Neural progenitor cell (in vitro differentiated cells): ENCODE measurements around the gene RPN2. TPM values are rescaled to one million over a fixed set of nuclear protein-coding genes. Genes with fewer than 3 reads are reported as not detected.
A peak's percentile ranks its signal among the peaks of the same experiment; 100 is the strongest.
"Not testable (repeated sequence)": the region's sequence is repeated elsewhere in the genome, so short reads cannot be mapped to it uniquely, and the experiment has no call there.

Source experiments
- DNase-seq: peaks from one replicate; pipeline ENCODE4 v3.0.0-alpha.2; 2016; ENCODE audit warnings: low spot score
- H2AFZ ChIP-seq: fragments of 200-600 bp; sonication (generic); replicated peaks from 2 replicates; pipeline ENCODE4 v1.6.1; 2016; ENCODE audit warnings: antibody characterized with exemption
- H3F3A ChIP-seq: fragments of 200-600 bp; sonication (generic); 2 replicates; pipeline ENCODE4 v1.6.1; 2016; ENCODE audit warnings: antibody characterized with exemption, low read depth
- H3K27ac ChIP-seq: fragments of 200-600 bp; sonication (generic); 2 replicates; pipeline ENCODE4 v1.5.1; 2016; ENCODE audit warnings: mild to moderate bottlenecking
- H3K27me3 ChIP-seq: fragments of 200-600 bp; sonication (generic); 2 replicates; pipeline ENCODE4 v1.6.1; 2016; ENCODE audit warnings: mild to moderate bottlenecking, moderate library complexity
- H3K36me3 ChIP-seq: fragments of 200-600 bp; sonication (generic); 2 replicates; pipeline ENCODE4 v1.5.1; 2016
- H3K4me1 ChIP-seq: fragments of 200-600 bp; sonication (generic); 2 replicates; pipeline ENCODE4 v1.6.1; 2016; ENCODE audit warnings: mixed run types
- H3K4me2 ChIP-seq: fragments of 200-600 bp; sonication (generic); 2 replicates; pipeline ENCODE4 v1.6.1; 2016
- H3K4me3 ChIP-seq: fragments of 200-600 bp; sonication (generic); 2 replicates; pipeline ENCODE4 v1.5.1; 2016
- H3K79me2 ChIP-seq: fragments of 200-600 bp; sonication (generic); 2 replicates; pipeline ENCODE4 v1.6.1; 2016; ENCODE audit warnings: low read depth
- H3K9ac ChIP-seq: fragments of 200-600 bp; sonication (generic); 2 replicates; pipeline ENCODE4 v1.6.1; 2016
- H3K9me3 ChIP-seq: fragments of 200-600 bp; sonication (generic); 2 replicates; pipeline ENCODE4 v1.5.1; 2016; ENCODE audit warnings: low read depth
- H4K20me1 ChIP-seq: fragments of 200-600 bp; sonication (generic); 2 replicates; pipeline ENCODE4 v1.6.1; 2016; ENCODE audit warnings: low read depth
- H3K27ac Mint-ChIP-seq: 3 replicates; pipeline ENCODE4 v1.8.0; 2021; ENCODE audit warnings: mixed read lengths
- H3K27me3 Mint-ChIP-seq: 2 replicates; pipeline ENCODE4 v1.8.0; 2022; ENCODE audit warnings: low read depth, mild to moderate bottlenecking, inconsistent platforms, moderate library complexity, mixed read lengths; ENCODE audit not compliant: insufficient read depth
- H3K36me3 Mint-ChIP-seq: 3 replicates; pipeline ENCODE4 v1.8.0; 2021; ENCODE audit warnings: mixed read lengths
- H3K4me1 Mint-ChIP-seq: 3 replicates; pipeline ENCODE4 v1.8.0; 2021; ENCODE audit warnings: mixed read lengths
- H3K4me3 Mint-ChIP-seq: 3 replicates; pipeline ENCODE4 v1.8.0; 2021; ENCODE audit warnings: mild to moderate bottlenecking, moderate library complexity, mixed read lengths
- H3K9me3 Mint-ChIP-seq: 3 replicates; pipeline ENCODE4 v1.8.0; 2020; ENCODE audit warnings: mixed read lengths
- EZH2 ChIP-seq: fragments of 200-600 bp; sonication (generic); IDR thresholded peaks from 2 replicates; pipeline ENCODE4 v1.6.1; 2017; ENCODE audit warnings: antibody characterized with exemption, mild to moderate bottlenecking, moderate library complexity
- EZH2phosphoT487 ChIP-seq: fragments of 200-600 bp; sonication (generic); IDR thresholded peaks from 2 replicates; pipeline ENCODE4 v1.6.1; 2017; ENCODE audit warnings: antibody characterized with exemption
- total RNA-seq: library from RNA; depleted of rRNA; stranded (reverse); fragments of >200 nt; gene quantifications from 2 replicates; pipeline ENCODE4 v1.2.3, GENCODE V29; 2015; ENCODE audit warnings: low replicate concordance
- TF ChIP-seq, protein P1 (sequence below): fragments of 200-600 bp; sonication (generic); IDR thresholded peaks from 2 replicates; pipeline ENCODE4 v1.5.1; 2017; ENCODE audit warnings: antibody characterized with exemption, mild to moderate bottlenecking

Gene RPN2
- total RNA-seq, 1 donor from 2014 or later: 249 TPM

DNA sequence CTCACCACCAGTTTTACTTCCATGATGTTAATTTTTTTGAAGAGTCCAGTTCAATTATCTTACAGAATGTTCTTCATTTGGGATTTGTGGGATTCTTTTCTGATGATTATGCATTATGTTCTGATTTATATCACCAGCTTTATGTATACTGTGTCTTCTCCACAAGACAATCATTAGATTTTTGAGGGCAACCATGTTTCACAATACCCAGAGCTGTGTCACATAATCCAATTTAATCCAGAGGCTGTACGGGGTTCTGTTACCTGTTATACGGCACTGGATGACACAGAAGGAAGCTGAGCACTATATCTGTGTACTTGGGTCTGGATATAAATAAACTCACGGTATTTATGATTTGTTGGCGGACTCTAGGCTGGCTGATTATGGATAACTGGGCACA is 41.6 kb upstream of the RPN2 start:
- H3K4me3 Mint-ChIP-seq: no peak overlapping the region
- Histone ChIP-seq H4K20me1 (no peaks in the 10 kb centered on the region), H3K36me3 (no peaks in the 10 kb centered on the region), H3K79me2 (no peaks in the 10 kb centered on the region), H3K9me3 (no peaks in the 10 kb centered on the region), H3K4me2 (no peak overlapping the region), H3K27ac (no peak overlapping the region), H3K27me3 (no peaks in the 10 kb centered on the region), H3K9ac (no peak overlapping the region), H2AFZ (no peak overlapping the region), H3K4me3 (no peak overlapping the region), H3K4me1 (peaks cover 5% of the 10 kb centered on the region), H3F3A (no peaks in the 10 kb centered on the region)
- peaks cover 2% of the 10 kb centered on the region for H3K27me3 Mint-ChIP-seq
- H3K9me3 Mint-ChIP-seq: no peaks in the 10 kb centered on the region
- peaks cover under 1% of the 10 kb centered on the region for H3K36me3 Mint-ChIP-seq
- H3K4me1 Mint-ChIP-seq: no peaks in the 10 kb centered on the region
- no peak overlapping the region for H3K27ac Mint-ChIP-seq
- no peak for TF ChIP-seq EZH2
- TF ChIP-seq, protein P1, sequence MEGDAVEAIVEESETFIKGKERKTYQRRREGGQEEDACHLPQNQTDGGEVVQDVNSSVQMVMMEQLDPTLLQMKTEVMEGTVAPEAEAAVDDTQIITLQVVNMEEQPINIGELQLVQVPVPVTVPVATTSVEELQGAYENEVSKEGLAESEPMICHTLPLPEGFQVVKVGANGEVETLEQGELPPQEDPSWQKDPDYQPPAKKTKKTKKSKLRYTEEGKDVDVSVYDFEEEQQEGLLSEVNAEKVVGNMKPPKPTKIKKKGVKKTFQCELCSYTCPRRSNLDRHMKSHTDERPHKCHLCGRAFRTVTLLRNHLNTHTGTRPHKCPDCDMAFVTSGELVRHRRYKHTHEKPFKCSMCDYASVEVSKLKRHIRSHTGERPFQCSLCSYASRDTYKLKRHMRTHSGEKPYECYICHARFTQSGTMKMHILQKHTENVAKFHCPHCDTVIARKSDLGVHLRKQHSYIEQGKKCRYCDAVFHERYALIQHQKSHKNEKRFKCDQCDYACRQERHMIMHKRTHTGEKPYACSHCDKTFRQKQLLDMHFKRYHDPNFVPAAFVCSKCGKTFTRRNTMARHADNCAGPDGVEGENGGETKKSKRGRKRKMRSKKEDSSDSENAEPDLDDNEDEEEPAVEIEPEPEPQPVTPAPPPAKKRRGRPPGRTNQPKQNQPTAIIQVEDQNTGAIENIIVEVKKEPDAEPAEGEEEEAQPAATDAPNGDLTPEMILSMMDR: no peak
- TF ChIP-seq EZH2phosphoT487: no peak
- no peak for DNase-seq

DNA sequence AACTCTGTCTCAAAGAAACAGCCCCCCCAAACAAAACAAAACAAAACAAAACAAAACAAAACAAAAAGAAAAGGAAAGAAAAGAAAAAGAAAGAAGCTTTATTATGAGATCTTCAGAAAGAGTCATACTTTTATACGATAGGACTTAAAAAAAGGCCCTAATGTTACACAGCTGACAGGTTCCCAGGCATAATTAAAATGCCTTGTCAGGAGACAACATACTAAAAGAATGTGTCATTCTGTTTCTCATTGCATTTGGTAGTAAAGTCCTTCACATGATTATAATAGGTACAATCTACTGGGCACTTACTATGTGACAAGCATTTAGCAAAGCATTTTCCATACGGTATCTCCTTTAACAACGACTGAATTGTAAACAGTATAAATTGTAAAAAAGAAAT is 36.4 kb upstream of the RPN2 start:
- no peak overlapping the region for H3K4me3 Mint-ChIP-seq
- Histone ChIP-seq H4K20me1 (no peaks in the 10 kb centered on the region), H2AFZ (no peak overlapping the region), H3K27ac (no peak overlapping the region), H3K27me3 (no peaks in the 10 kb centered on the region), H3K9ac (no peak overlapping the region), H3K4me3 (no peak overlapping the region), H3K79me2 (no peaks in the 10 kb centered on the region), H3K9me3 (no peaks in the 10 kb centered on the region), H3K4me2 (no peak overlapping the region), H3F3A (no peaks in the 10 kb centered on the region), H3K36me3 (no peaks in the 10 kb centered on the region), H3K4me1 (no peaks in the 10 kb centered on the region)
- peaks cover 2% of the 10 kb centered on the region for H3K27me3 Mint-ChIP-seq
- no peaks in the 10 kb centered on the region for H3K4me1 Mint-ChIP-seq
- TF ChIP-seq EZH2phosphoT487: no peak
- H3K9me3 Mint-ChIP-seq: no peaks in the 10 kb centered on the region
- no peak for DNase-seq
- no peak overlapping the region for H3K27ac Mint-ChIP-seq
- peaks cover 9% of the 10 kb centered on the region for H3K36me3 Mint-ChIP-seq

DNA sequence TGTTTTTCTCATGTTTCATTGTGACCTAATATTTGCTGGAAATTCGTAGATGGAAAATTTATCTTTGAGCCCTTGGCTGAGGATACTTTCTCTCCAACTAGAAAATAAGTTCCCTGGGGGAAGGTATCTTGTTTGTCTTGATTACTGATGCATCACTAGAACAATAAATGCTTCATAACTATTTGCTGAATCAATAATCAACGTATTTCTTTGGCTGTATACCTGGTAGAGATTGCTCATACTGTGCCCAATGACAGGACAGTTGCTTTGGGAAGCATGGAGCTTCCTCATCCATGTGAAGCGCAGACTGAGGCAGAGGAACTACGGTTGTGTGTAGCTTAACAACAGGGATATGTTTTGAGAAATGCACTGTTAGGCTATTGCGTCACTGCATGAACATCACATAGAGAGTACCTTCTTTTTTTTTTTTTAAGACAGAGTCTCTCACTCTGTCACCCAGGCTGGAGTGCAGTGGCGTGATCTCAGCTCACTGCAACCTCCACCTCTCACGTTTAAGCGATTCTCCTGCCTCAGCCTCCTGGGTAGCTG is 34.2 kb upstream of the RPN2 start:
- TF ChIP-seq EZH2phosphoT487: no peak
- TF ChIP-seq, protein P1: no peak
- no peak for TF ChIP-seq EZH2

DNA sequence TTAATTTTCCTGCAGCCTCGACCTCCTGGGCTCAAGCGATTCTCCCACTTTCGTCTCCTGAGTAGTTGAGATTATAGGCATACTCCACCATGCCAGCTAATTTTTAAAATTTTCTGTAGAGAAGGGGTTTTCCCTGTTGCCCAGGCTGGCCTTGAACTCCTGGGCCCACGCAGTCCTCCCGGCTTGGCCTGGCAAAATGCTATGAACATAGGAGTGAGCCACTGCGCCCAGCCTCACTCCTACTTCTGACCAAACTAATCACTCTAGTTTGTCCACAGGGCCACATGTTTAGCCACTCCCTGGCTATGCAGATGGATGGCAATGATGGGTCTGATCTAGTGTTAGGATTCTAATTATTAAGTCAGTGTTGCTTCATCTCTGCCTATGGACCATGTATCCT is 31.9 kb upstream of the RPN2 start:
- Histone ChIP-seq H4K20me1 (no peaks in the 10 kb centered on the region), H3K4me1 (no peaks in the 10 kb centered on the region), H3K4me3 (no peak overlapping the region), H3K4me2 (no peak overlapping the region), H3K27ac (no peak overlapping the region), H3K27me3 (no peaks in the 10 kb centered on the region), H3K9me3 (no peaks in the 10 kb centered on the region), H3K79me2 (no peaks in the 10 kb centered on the region), H3K36me3 (no peaks in the 10 kb centered on the region), H2AFZ (no peak overlapping the region), H3K9ac (no peak overlapping the region), H3F3A (no peaks in the 10 kb centered on the region)
- H3K4me1 Mint-ChIP-seq: no peaks in the 10 kb centered on the region
- no peaks in the 10 kb centered on the region for H3K27me3 Mint-ChIP-seq
- TF ChIP-seq EZH2phosphoT487: no peak
- TF ChIP-seq, protein P1: no peak
- no peak for TF ChIP-seq EZH2
- H3K4me3 Mint-ChIP-seq: no peak overlapping the region
- no peak for DNase-seq
- H3K36me3 Mint-ChIP-seq: peaks cover 10% of the 10 kb centered on the region
- H3K27ac Mint-ChIP-seq: no peak overlapping the region
- no peaks in the 10 kb centered on the region for H3K9me3 Mint-ChIP-seq

More for the DNA sequence above, 34.2 kb upstream of the RPN2 start:
- peaks cover 9% of the 10 kb centered on the region for H3K36me3 Mint-ChIP-seq
- peak overlapping the region; percentile 44 for H3K27ac Mint-ChIP-seq
- Histone ChIP-seq H3K27ac (no peak overlapping the region), H3K4me1 (no peaks in the 10 kb centered on the region), H3F3A (no peaks in the 10 kb centered on the region), H3K79me2 (no peaks in the 10 kb centered on the region), H3K9ac (no peak overlapping the region), H4K20me1 (no peaks in the 10 kb centered on the region), H3K4me2 (no peak overlapping the region), H3K27me3 (no peaks in the 10 kb centered on the region), H3K4me3 (no peak overlapping the region), H3K9me3 (no peaks in the 10 kb centered on the region), H2AFZ (no peak overlapping the region), H3K36me3 (no peaks in the 10 kb centered on the region)
- no peak for DNase-seq
- H3K4me3 Mint-ChIP-seq: no peak overlapping the region
- no peaks in the 10 kb centered on the region for H3K4me1 Mint-ChIP-seq
- no peaks in the 10 kb centered on the region for H3K9me3 Mint-ChIP-seq
- no peaks in the 10 kb centered on the region for H3K27me3 Mint-ChIP-seq

DNA sequence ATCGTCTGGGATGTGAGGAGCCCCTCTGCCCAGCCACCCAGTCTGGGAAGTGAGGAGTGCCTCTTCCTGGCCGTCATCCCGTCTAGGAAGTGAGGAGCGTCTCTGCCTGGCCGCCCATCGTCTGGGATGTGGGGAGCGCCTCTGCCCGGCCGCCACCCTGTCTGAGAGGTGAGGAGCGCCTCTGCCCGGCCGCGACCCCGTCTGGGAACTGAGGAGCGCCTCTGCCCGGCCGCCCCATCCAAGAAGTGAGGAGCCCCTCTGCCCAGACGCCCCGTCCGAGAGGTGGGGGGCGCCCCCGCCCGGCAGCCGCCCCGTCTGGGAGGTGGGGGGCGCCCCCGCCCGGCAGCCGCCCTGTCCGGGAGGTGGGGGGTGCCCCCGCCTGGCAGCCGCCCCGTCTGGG is 28.3 kb upstream of the RPN2 start:
- not testable (repeated sequence) for H3K27ac Mint-ChIP-seq

More for the DNA sequence above, 28.3 kb upstream of the RPN2 start:
- H3K4me1 ChIP-seq, H3K27ac ChIP-seq, H3K79me2 ChIP-seq, H3K4me2 ChIP-seq, H3K27me3 ChIP-seq, H3K9ac ChIP-seq, DNase-seq, H3K36me3 Mint-ChIP-seq, H2AFZ ChIP-seq, H3K9me3 ChIP-seq, H3K4me3 ChIP-seq, H3K36me3 ChIP-seq, H3F3A ChIP-seq, H3K27me3 Mint-ChIP-seq, H4K20me1 ChIP-seq, H3K4me3 Mint-ChIP-seq, H3K9me3 Mint-ChIP-seq, H3K4me1 Mint-ChIP-seq: not testable (repeated sequence)
